H1 (cell line): Measurements from ENCODE around the gene SHROOM4. TPM values are rescaled to one million over a fixed set of nuclear protein-coding genes. Genes with fewer than 3 reads are reported as not detected.

Source experiments
- CTCF ChIA-PET: fragments of 300-600 bp; sonication (Branson Sonifier 250); formaldehyde crosslinking; loops from one replicate; lab custom pipeline; 2021; ENCODE audit not compliant: partially characterized antibody; lab: Charles Lee
- POLR2A ChIA-PET: fragments of 300-600 bp; sonication (Branson Sonifier 250); formaldehyde crosslinking; loops from one replicate; lab custom pipeline; 2021; ENCODE audit warnings: inconsistent platforms; ENCODE audit not compliant: partially characterized antibody; lab: Charles Lee
- DNase-seq, 2 experiments: peaks; one replicate each; pipeline versions ENCODE4 v3.0.0 to v3.0.0-alpha.2; 2010 to 2022; ENCODE audit warnings: low spot score in 2 of 2, low read depth in 1 of 2, mixed read lengths in 1 of 2
- FAIRE-seq: peaks from 2 replicates; lab custom pipeline; 2011; peaks lifted over from hg19 to GRCh38; lab: Jason Lieb, UNC
- H2AFZ ChIP-seq: 2 replicates; pipeline ENCODE4 v1.8.1; 2012; ENCODE audit warnings: low read length, inconsistent platforms
- H2AK5ac ChIP-seq: 2 replicates; pipeline ENCODE4 v1.6.1; 2013; ENCODE audit warnings: low read depth, low read length
- H2BK120ac ChIP-seq: replicated peaks from 2 replicates; pipeline ENCODE3; 2013; ENCODE audit warnings: low read depth, low read length, inconsistent platforms
- H2BK12ac ChIP-seq: 2 replicates; pipeline ENCODE4 v1.6.1; 2013; ENCODE audit warnings: low read depth, low read length
- H2BK15ac ChIP-seq: 2 replicates; pipeline ENCODE4 v1.6.1; 2013; ENCODE audit warnings: low read length
- H2BK20ac ChIP-seq: 2 replicates; pipeline ENCODE4 v1.6.1; 2013; ENCODE audit warnings: low read length
- H2BK5ac ChIP-seq: 2 replicates; pipeline ENCODE4 v1.6.1; 2013; ENCODE audit warnings: low read depth, low read length
- H3K14ac ChIP-seq: 2 replicates; pipeline ENCODE4 v1.6.1; 2013; ENCODE audit warnings: inconsistent platforms; ENCODE audit not compliant: insufficient read length
- H3K18ac ChIP-seq: 2 replicates; pipeline ENCODE4 v1.6.1; 2013; ENCODE audit warnings: low read length; ENCODE audit errors: extremely low read depth
- H3K23ac ChIP-seq: 2 replicates; pipeline ENCODE4 v1.6.1; 2013; ENCODE audit warnings: inconsistent platforms; ENCODE audit not compliant: insufficient read length
- H3K23me2 ChIP-seq: 2 replicates; pipeline ENCODE4 v1.6.1; 2013; ENCODE audit warnings: low read depth, low read length
- H3K27ac ChIP-seq: 2 replicates; pipeline ENCODE4 v1.6.1; 2011; ENCODE audit warnings: low read depth, low read length, inconsistent platforms
- H3K27me3 ChIP-seq, 4 experiments: replicated peaks in 1 of 4; 1 replicate in 1 of 4; 2 replicates in 3 of 4; pipeline versions ENCODE4 v1.6.1 to v1.8.1; 2011 to 2013; ENCODE audit warnings: low read length in 3 of 4, mild to moderate bottlenecking in 3 of 4, inconsistent platforms in 2 of 4, mixed read lengths in 2 of 4, moderate library complexity in 1 of 4; ENCODE audit not compliant: control insufficient read depth in 3 of 4, insufficient read depth in 3 of 4; ENCODE audit errors: extremely low read depth in 1 of 4
- H3K36me3 ChIP-seq, 4 experiments: 2 replicates each; pipeline versions ENCODE4 v1.6.1 to v1.8.1; 2011 to 2013; ENCODE audit warnings: mild to moderate bottlenecking in 4 of 4, low read length in 3 of 4, moderate library complexity in 2 of 4, control low read depth in 1 of 4, inconsistent platforms in 1 of 4; ENCODE audit not compliant: insufficient read depth in 4 of 4, control insufficient read depth in 2 of 4
- H3K4ac ChIP-seq: replicated peaks from 2 replicates; pipeline ENCODE3; 2013; ENCODE audit warnings: low read length, low read depth, mixed read lengths, inconsistent platforms; ENCODE audit not compliant: insufficient read length
- H3K4me1 ChIP-seq, 4 experiments: replicated peaks in 1 of 4; 1 replicate in 1 of 4; 2 replicates in 3 of 4; pipeline versions ENCODE4 v1.6.1 to v1.8.1; 2011 to 2013; ENCODE audit warnings: low read length in 3 of 4, inconsistent platforms in 2 of 4, mixed read lengths in 1 of 4; ENCODE audit not compliant: insufficient read depth in 4 of 4, control insufficient read depth in 3 of 4
- H3K4me2 ChIP-seq, 2 experiments: 2 replicates each; pipeline versions ENCODE4 v1.6.1 to v1.8.1; 2011 to 2013; ENCODE audit warnings: low read depth in 2 of 2, low read length in 2 of 2, control low read depth in 1 of 2, inconsistent platforms in 1 of 2, mild to moderate bottlenecking in 1 of 2; ENCODE audit not compliant: insufficient read depth in 1 of 2
- H3K4me3 ChIP-seq, 4 experiments: fragments of 200-600, 300-600 bp in 1 of 4; sonication (generic), shearing (Covaris generic), sonication (Bioruptor Twin) in 1 of 4; 2 replicates each; pipeline versions ENCODE4 v1.5.1 to v1.8.1; 2011 to 2016; ENCODE audit warnings: low read length in 4 of 4, low read depth in 3 of 4, control low read depth in 2 of 4, inconsistent platforms in 2 of 4, mild to moderate bottlenecking in 2 of 4, mixed read lengths in 1 of 4, moderate library complexity in 1 of 4; ENCODE audit not compliant: insufficient read depth in 2 of 4; ENCODE audit errors: extremely low read depth in 1 of 4
- H3K56ac ChIP-seq: replicated peaks from 2 replicates; pipeline ENCODE3; 2013; ENCODE audit warnings: low read depth, mild to moderate bottlenecking, mixed read lengths, low read length, inconsistent platforms; ENCODE audit not compliant: insufficient read length
- H3K79me1 ChIP-seq: 2 replicates; pipeline ENCODE4 v1.6.1; 2013; ENCODE audit warnings: low read depth, low read length, control low read depth
- H3K79me2 ChIP-seq, 2 experiments: 2 replicates each; pipeline versions ENCODE4 v1.6.1 to v1.8.1; 2012 to 2013; ENCODE audit warnings: low read length in 2 of 2, mild to moderate bottlenecking in 2 of 2, inconsistent platforms in 1 of 2; ENCODE audit not compliant: insufficient read depth in 2 of 2, control insufficient read depth in 1 of 2
- H3K9ac ChIP-seq, 4 experiments: replicated peaks in 1 of 4; 1 replicate in 1 of 4; 2 replicates in 3 of 4; pipeline versions ENCODE4 v1.6.1 to v1.8.1; 2011 to 2013; ENCODE audit warnings: low read depth in 3 of 4, low read length in 3 of 4, control low read depth in 2 of 4, mild to moderate bottlenecking in 2 of 4, moderate library complexity in 2 of 4, inconsistent platforms in 1 of 4; ENCODE audit errors: extremely low read depth in 1 of 4
- H3K9me3 ChIP-seq, 2 experiments: 2 replicates each; pipeline versions ENCODE4 v1.6.1 to v1.8.1; 2012 to 2013; ENCODE audit warnings: mild to moderate bottlenecking in 2 of 2, moderate library complexity in 2 of 2, control low read depth in 1 of 2, inconsistent platforms in 1 of 2, low read depth in 1 of 2, low read length in 1 of 2, mixed read lengths in 1 of 2; ENCODE audit not compliant: insufficient read depth in 2 of 2
- H4K20me1 ChIP-seq, 2 experiments: replicated peaks in 1 of 2; 2 replicates each; pipeline versions ENCODE3 to v1.8.1; 2011 to 2013; ENCODE audit warnings: inconsistent platforms in 2 of 2, low read length in 2 of 2, mild to moderate bottlenecking in 1 of 2; ENCODE audit not compliant: insufficient read depth in 2 of 2, control insufficient read depth in 1 of 2
- H4K5ac ChIP-seq: 2 replicates; pipeline ENCODE4 v1.6.1; 2013; ENCODE audit warnings: low read length, low read depth, mixed read lengths, inconsistent platforms; ENCODE audit not compliant: insufficient read length
- H4K8ac ChIP-seq: 2 replicates; pipeline ENCODE4 v1.8.0; 2013; ENCODE audit warnings: mild to moderate bottlenecking, moderate library complexity, low read length, inconsistent platforms; ENCODE audit not compliant: insufficient read depth; ENCODE audit errors: extremely low read depth
- H4K91ac ChIP-seq: replicated peaks from 2 replicates; pipeline ENCODE3; 2013; ENCODE audit warnings: low read length, mixed read lengths, inconsistent platforms; ENCODE audit not compliant: insufficient read length
- ASH2L ChIP-seq: fragments of 200-600, 300-600 bp; sonication (generic); IDR thresholded peaks from one replicate; pipeline ENCODE4 v1.7.1; 2017; ENCODE audit warnings: low read length
- CTCF ChIP-seq, 3 experiments: IDR thresholded peaks; 1 replicate in 2 of 3; 2 replicates in 1 of 3; pipeline versions ENCODE4 v1.5.1 to v1.6.1; 2011; ENCODE audit warnings: low read length in 3 of 3, mild to moderate bottlenecking in 3 of 3, inconsistent platforms in 2 of 3, low read depth in 1 of 3, moderate library complexity in 1 of 3; ENCODE audit not compliant: insufficient read depth in 1 of 3; ENCODE audit errors: control extremely low read depth in 1 of 3
- RAD21 ChIP-seq, 2 experiments: IDR thresholded peaks in 1 of 2; conservative IDR thresholded peaks in 1 of 2; 2 replicates each; pipeline ENCODE4 v1.6.1; 2011; ENCODE audit warnings: low read depth in 2 of 2, low read length in 2 of 2, improper control_type of control experiment in 1 of 2, inconsistent platforms in 1 of 2, mild to moderate bottlenecking in 1 of 2, moderate library complexity in 1 of 2
- SP1 ChIP-seq: IDR thresholded peaks from 2 replicates; pipeline ENCODE4 v1.6.1; 2011; ENCODE audit warnings: low read depth, low read length
- WGBS, 2 experiments: shearing (Covaris generic) in 1 of 2; methylation state at CpG; one replicate each; pipeline versions ENCODE4 v1.1.6 to v1.1.7; 2013 to 2015; ENCODE audit warnings: low lambda C conversion rate in 2 of 2, mixed read lengths in 2 of 2, inconsistent platforms in 1 of 2, low coverage in 1 of 2, missing lambda C conversion rate in 1 of 2; ENCODE audit not compliant: insufficient replicate concordance in 2 of 2, insufficient coverage in 1 of 2, insufficient read length in 1 of 2; ENCODE audit errors: extremely low coverage in 1 of 2, missing lambda C conversion rate in 1 of 2; 5-methylcytosine and 5-hydroxymethylcytosine counted together
- polyA plus RNA-seq, 7 experiments: library from polyadenylated mRNA; depleted of rRNA in 3 of 7; stranded (reverse) in 5 of 7; unstranded in 2 of 7; fragments of >200 nt in 5 of 7; fragments of 200-250 nt in 2 of 7; gene quantifications; 1 replicate in 5 of 7; 2 replicates in 1 of 7; 4 replicates in 1 of 7; pipeline versions ENCODE4 v1.2.1 to v1.2.3, GENCODE V29; 2011 to 2013; ENCODE audit warnings: missing spikeins in 2 of 7, mixed read lengths in 2 of 7
- total RNA-seq: library from RNA; stranded (reverse); fragmentation: NEBNext Ultra II Directional; extraction: Animal tissue kit (Norgen Biotek cat#: 25700); gene quantifications from 2 replicates; pipeline ENCODE4 v1.2.1, GENCODE V29; 2021

SHROOM4 gene
- total and polyA plus RNA-seq, 2 of the 8 experiments (the other 6 are each of a cell fraction or from before 2014, with no cell fraction given), result 1.6 to 5.6 TPM

- H3K9ac ChIP-seq, result no peak overlapping the region
- FAIRE-seq (peak; percentile 96), DNase-seq (no peak)
- no peak overlapping the region for H2BK20ac ChIP-seq
- no peaks in the 10 kb centered on the region for H3K9me3 ChIP-seq
- H3K36me3 ChIP-seq, result no peaks in the 10 kb centered on the region
- no peak overlapping the region; the same call in 1 of the 2 replicates for H3K27ac ChIP-seq
- no peak overlapping the region for H4K5ac ChIP-seq
- H4K20me1 ChIP-seq, result no peaks in the 10 kb centered on the region
- no peak overlapping the region for H4K8ac ChIP-seq
- H3K79me1 ChIP-seq, result no peaks in the 10 kb centered on the region
- no peak overlapping the region for H3K14ac ChIP-seq
- H2BK15ac ChIP-seq, result no peak overlapping the region
- H2AFZ ChIP-seq, result no peak overlapping the region
- POLR2A ChIA-PET, result no interaction called here
- no peaks in the 10 kb centered on the region for H3K23me2 ChIP-seq
- no peaks in the 10 kb centered on the region for H3K27me3 ChIP-seq
- H4K91ac ChIP-seq, result no peak overlapping the region
- 80% methylated on average over 12 of the region's 12 CpGs; no CpG with 5 or more reads in 1 of the 2 experiments for WGBS, 2 experiments
- H3K18ac ChIP-seq, result no peak overlapping the region
- 0 out of 2 replicates have a peak overlapping the region, but pooled peaks have one; percentile 39 for H2BK12ac ChIP-seq
- H2BK5ac ChIP-seq, result no peak overlapping the region
- no peak overlapping the region for H3K4me3 ChIP-seq
- H2BK120ac ChIP-seq, result no peak overlapping the region
- H3K4me2 ChIP-seq, result no peak overlapping the region
- H2AK5ac ChIP-seq, result no peak overlapping the region
- CTCF ChIA-PET, result interaction anchor here (0.6 to 1.3 kb wide), 5 partner anchors 8 to 418 kb away, joined by 3 to 4 read pairs (median 3); partner anchors contain the start of gene AKAP4
- peaks cover 0 to 8% (median 6%) of the 10 kb centered on the region in 4 experiments; a peak in 4 of 7 replicates for H3K4me1 ChIP-seq
- H3K56ac ChIP-seq, result no peak overlapping the region
- TF ChIP-seq RAD21 (IDR thresholded peaks at IDR 0.05 in 1 of 2, conservative IDR thresholded peaks at IDR 0.05 in 1 of 2; ENCODE audit: low read depth in 2 of 2, low read length in 2 of 2) (peak; percentile 36 to 57), ASH2L (no peak), CTCF (IDR thresholded peaks at IDR 0.05; ENCODE audit: control extremely low read depth in 1 of 3, insufficient read depth in 1 of 3, low read depth in 1 of 3, low read length in 3 of 3) (peak in 2 of 3 experiments; percentile 31 to 33; a peak in 2 of 4 replicates), SP1 (no peak)
- H3K23ac ChIP-seq, result no peak overlapping the region
- no peak overlapping the region for H3K4ac ChIP-seq
- H3K79me2 ChIP-seq, result no peaks in the 10 kb centered on the region
Observed at GRCh38 chrX:50618788-50619558, 195.0 kb downstream of the SHROOM4 start.
